ENCODE measurements around the gene MEGF6.

DNA sequence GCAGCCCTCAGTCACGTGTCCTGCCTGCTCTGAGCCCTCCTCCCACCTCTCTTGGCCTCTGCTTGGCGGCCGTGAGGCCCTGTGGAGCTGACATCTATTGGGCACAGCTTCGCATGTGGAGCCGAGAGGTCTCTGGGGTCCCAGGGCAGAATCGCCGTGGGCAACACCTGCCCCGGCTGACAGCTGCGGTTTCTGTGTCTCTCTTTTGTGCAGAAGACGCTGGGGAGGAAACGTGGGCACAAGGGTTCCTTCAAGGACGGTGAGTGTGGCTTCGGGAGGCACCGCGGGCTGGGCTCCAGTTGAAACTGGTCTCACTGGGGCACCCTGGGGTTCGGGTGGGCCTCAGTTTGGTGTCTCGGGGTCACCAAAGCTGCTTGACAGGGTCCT, 145.4 kb downstream of the MEGF6 start:
- no peak for TF ChIP-seq BDP1 (IDR thresholded peaks at IDR 0.05; ENCODE audit: insufficient read depth, insufficient read length)
- TF ChIP-seq, protein P1, sequence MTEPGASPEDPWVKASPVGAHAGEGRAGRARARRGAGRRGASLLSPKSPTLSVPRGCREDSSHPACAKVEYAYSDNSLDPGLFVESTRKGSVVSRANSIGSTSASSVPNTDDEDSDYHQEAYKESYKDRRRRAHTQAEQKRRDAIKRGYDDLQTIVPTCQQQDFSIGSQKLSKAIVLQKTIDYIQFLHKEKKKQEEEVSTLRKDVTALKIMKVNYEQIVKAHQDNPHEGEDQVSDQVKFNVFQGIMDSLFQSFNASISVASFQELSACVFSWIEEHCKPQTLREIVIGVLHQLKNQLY (CRISPR knock-in tag; conservative IDR thresholded peaks at IDR 0.05) = no peak
- no peak for TF ChIP-seq POLR2A (conservative IDR thresholded peaks at IDR 0.05)
- no peak for TF ChIP-seq CEBPB (tag; IDR thresholded peaks at IDR 0.05)
- TF ChIP-seq RFX5 (IDR thresholded peaks at IDR 0.05; ENCODE audit: low read depth, low read length) = no peak
- TF ChIP-seq, protein P2, sequence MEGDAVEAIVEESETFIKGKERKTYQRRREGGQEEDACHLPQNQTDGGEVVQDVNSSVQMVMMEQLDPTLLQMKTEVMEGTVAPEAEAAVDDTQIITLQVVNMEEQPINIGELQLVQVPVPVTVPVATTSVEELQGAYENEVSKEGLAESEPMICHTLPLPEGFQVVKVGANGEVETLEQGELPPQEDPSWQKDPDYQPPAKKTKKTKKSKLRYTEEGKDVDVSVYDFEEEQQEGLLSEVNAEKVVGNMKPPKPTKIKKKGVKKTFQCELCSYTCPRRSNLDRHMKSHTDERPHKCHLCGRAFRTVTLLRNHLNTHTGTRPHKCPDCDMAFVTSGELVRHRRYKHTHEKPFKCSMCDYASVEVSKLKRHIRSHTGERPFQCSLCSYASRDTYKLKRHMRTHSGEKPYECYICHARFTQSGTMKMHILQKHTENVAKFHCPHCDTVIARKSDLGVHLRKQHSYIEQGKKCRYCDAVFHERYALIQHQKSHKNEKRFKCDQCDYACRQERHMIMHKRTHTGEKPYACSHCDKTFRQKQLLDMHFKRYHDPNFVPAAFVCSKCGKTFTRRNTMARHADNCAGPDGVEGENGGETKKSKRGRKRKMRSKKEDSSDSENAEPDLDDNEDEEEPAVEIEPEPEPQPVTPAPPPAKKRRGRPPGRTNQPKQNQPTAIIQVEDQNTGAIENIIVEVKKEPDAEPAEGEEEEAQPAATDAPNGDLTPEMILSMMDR (IDR thresholded peaks at IDR 0.05 in 2 of 3, conservative IDR thresholded peaks at IDR 0.05 in 1 of 3; ENCODE audit: insufficient read depth in 2 of 3, low read depth in 1 of 3, low read length in 3 of 3) = no peak
- TF ChIP-seq, protein P3, sequence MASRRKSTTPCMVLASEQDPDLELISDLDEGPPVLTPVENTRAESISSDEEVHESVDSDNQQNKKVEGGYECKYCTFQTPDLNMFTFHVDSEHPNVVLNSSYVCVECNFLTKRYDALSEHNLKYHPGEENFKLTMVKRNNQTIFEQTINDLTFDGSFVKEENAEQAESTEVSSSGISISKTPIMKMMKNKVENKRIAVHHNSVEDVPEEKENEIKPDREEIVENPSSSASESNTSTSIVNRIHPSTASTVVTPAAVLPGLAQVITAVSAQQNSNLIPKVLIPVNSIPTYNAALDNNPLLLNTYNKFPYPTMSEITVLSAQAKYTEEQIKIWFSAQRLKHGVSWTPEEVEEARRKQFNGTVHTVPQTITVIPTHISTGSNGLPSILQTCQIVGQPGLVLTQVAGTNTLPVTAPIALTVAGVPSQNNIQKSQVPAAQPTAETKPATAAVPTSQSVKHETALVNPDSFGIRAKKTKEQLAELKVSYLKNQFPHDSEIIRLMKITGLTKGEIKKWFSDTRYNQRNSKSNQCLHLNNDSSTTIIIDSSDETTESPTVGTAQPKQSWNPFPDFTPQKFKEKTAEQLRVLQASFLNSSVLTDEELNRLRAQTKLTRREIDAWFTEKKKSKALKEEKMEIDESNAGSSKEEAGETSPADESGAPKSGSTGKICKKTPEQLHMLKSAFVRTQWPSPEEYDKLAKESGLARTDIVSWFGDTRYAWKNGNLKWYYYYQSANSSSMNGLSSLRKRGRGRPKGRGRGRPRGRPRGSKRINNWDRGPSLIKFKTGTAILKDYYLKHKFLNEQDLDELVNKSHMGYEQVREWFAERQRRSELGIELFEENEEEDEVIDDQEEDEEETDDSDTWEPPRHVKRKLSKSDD (conservative IDR thresholded peaks at IDR 0.05; ENCODE audit: low read length) = no peak
- TF ChIP-seq, protein P4, sequence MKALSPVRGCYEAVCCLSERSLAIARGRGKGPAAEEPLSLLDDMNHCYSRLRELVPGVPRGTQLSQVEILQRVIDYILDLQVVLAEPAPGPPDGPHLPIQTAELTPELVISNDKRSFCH (CRISPR knock-in tag; IDR thresholded peaks at IDR 0.05) = no peak
- TF ChIP-seq, protein P4 (tag; IDR thresholded peaks at IDR 0.05) = no peak
- TF ChIP-seq RAD21 (CRISPR knock-in tag; conservative IDR thresholded peaks at IDR 0.05 in 1 of 2, IDR thresholded peaks at IDR 0.05 in 1 of 2) = no peak
- TF ChIP-seq MXI1 (IDR thresholded peaks at IDR 0.05; ENCODE audit: low read depth, low read length) = no peak

Measured in K562 (cell line).